OCI-LY1 (cell line): ENCODE measurements around the gene USO1.

Experiments
- H2AFZ ChIP-seq: fragments of 200-600 bp; sonication (generic), shearing (Covaris generic); 2 replicates; pipeline ENCODE4 v1.6.0; 2014; ENCODE audit warnings: antibody characterized with exemption, mild to moderate bottlenecking, low read length
- H3F3A ChIP-seq: fragments of 200-600 bp; sonication (generic), shearing (Covaris generic); 2 replicates; pipeline ENCODE4 v1.6.0; 2014; ENCODE audit warnings: mild to moderate bottlenecking, antibody characterized with exemption, low read length, moderate library complexity; ENCODE audit not compliant: insufficient read depth
- H3K27ac ChIP-seq: fragments of 200-600 bp; sonication (generic); 2 replicates; pipeline ENCODE4 v1.5.1; 2014; ENCODE audit warnings: low read length, mixed run types, mild to moderate bottlenecking, low read depth; ENCODE audit not compliant: poor library complexity, severe bottlenecking
- H3K27me3 ChIP-seq: fragments of 200-600 bp; sonication (generic); 2 replicates; pipeline ENCODE4 v1.6.0; 2014; ENCODE audit warnings: antibody characterized with exemption, mild to moderate bottlenecking, low read length, moderate library complexity; ENCODE audit not compliant: insufficient read depth
- H3K36me3 ChIP-seq: fragments of 200-600 bp; sonication (generic); 2 replicates; pipeline ENCODE4 v1.6.1; 2014; ENCODE audit warnings: mild to moderate bottlenecking, antibody characterized with exemption, low read length, moderate library complexity, mixed read lengths; ENCODE audit not compliant: insufficient read depth
- H3K4me1 ChIP-seq: fragments of 200-600 bp; sonication (generic); 2 replicates; pipeline ENCODE4 v1.5.1; 2014; ENCODE audit warnings: mild to moderate bottlenecking, low read length, moderate library complexity; ENCODE audit not compliant: insufficient read depth, severe bottlenecking
- H3K4me2 ChIP-seq: fragments of 200-600 bp; sonication (generic), shearing (Covaris generic); 2 replicates; pipeline ENCODE4 v1.6.1; 2014; ENCODE audit warnings: low read length
- H3K4me3 ChIP-seq: fragments of 200-600 bp; sonication (generic); 2 replicates; pipeline ENCODE4 v1.5.1; 2014; ENCODE audit warnings: low read length, low read depth, mild to moderate bottlenecking, mixed read lengths; ENCODE audit not compliant: poor library complexity, severe bottlenecking
- H3K79me2 ChIP-seq: fragments of 200-600 bp; shearing (Covaris generic); 2 replicates; pipeline ENCODE4 v1.6.1; 2016; ENCODE audit warnings: mixed run types, low read length, mixed read lengths; ENCODE audit not compliant: insufficient read depth
- H3K9ac ChIP-seq: fragments of 200-600 bp; sonication (generic), shearing (Covaris generic); 2 replicates; pipeline ENCODE4 v1.6.1; 2014; ENCODE audit warnings: mild to moderate bottlenecking, low read length, mixed read lengths
- H3K9me2 ChIP-seq: fragments of 200-600 bp; sonication (generic), shearing (Covaris generic); 2 replicates; pipeline ENCODE4 v1.6.1; 2014; ENCODE audit warnings: low read depth, mild to moderate bottlenecking, low read length, mixed read lengths
- H3K9me3 ChIP-seq: fragments of 200-600 bp; shearing (Covaris generic); 2 replicates; pipeline ENCODE4 v1.6.1; 2014; ENCODE audit warnings: low read length, mixed read lengths
- H4K20me1 ChIP-seq: fragments of 200-600 bp; sonication (generic), shearing (Covaris generic); 2 replicates; pipeline ENCODE4 v1.6.0; 2016; ENCODE audit warnings: mild to moderate bottlenecking, low read length; ENCODE audit not compliant: insufficient read depth
- CTCF ChIP-seq: fragments of 200-600 bp; sonication (generic), shearing (Covaris generic); IDR thresholded peaks from 2 replicates; pipeline ENCODE4 v1.5.1; 2017; ENCODE audit warnings: mild to moderate bottlenecking, antibody characterized with exemption, low read length, moderate library complexity, mixed read lengths
- EZH2 ChIP-seq: fragments of 200-600 bp; sonication (generic), shearing (Covaris generic); IDR thresholded peaks from 2 replicates; pipeline ENCODE4 v1.8.0; 2017; ENCODE audit warnings: borderline replicate concordance, mixed run types, mild to moderate bottlenecking, antibody characterized with exemption, low read length, moderate library complexity, mixed read lengths

The USO1 gene

GRCh38 chr4:75860606-75861005 is 136.2 kb downstream of the USO1 start:
- H3K27ac ChIP-seq = no peak overlapping the region
- no peaks in the 10 kb centered on the region for H3F3A ChIP-seq
- no peaks in the 10 kb centered on the region for H4K20me1 ChIP-seq
- H3K9me2 ChIP-seq = no peaks in the 10 kb centered on the region
- no peaks in the 10 kb centered on the region for H3K79me2 ChIP-seq
- no peaks in the 10 kb centered on the region for H3K9me3 ChIP-seq
- H3K27me3 ChIP-seq = 0 out of 2 replicates have a peak, but pooled peaks cover 3% of the 10 kb centered on the region
- H3K9ac ChIP-seq = no peak overlapping the region
- no peaks in the 10 kb centered on the region for H3K36me3 ChIP-seq
- H3K4me3 ChIP-seq = no peak overlapping the region
- H2AFZ ChIP-seq = no peak overlapping the region
- H3K4me2 ChIP-seq = no peak overlapping the region
- no peak for TF ChIP-seq EZH2
- no peak for TF ChIP-seq CTCF
- no peaks in the 10 kb centered on the region for H3K4me1 ChIP-seq
